GM20000 (cell line): Measurements from ENCODE around the gene ZNF668.
"Not testable (repeated sequence)": the region's sequence is repeated elsewhere in the genome, so short reads cannot be mapped to it uniquely, and the experiment has no call there.

Experiments used
- DNase-seq: peaks from one replicate; pipeline ENCODE4 v3.0.0; 2012; ENCODE audit warnings: low spot score
- CTCF ChIP-seq: IDR thresholded peaks from 2 replicates; pipeline ENCODE4 v1.5.1; 2012; ENCODE audit warnings: mild to moderate bottlenecking, control low read depth; ENCODE audit errors: extremely low read depth, missing control alignments

Gene ZNF668

DNA sequence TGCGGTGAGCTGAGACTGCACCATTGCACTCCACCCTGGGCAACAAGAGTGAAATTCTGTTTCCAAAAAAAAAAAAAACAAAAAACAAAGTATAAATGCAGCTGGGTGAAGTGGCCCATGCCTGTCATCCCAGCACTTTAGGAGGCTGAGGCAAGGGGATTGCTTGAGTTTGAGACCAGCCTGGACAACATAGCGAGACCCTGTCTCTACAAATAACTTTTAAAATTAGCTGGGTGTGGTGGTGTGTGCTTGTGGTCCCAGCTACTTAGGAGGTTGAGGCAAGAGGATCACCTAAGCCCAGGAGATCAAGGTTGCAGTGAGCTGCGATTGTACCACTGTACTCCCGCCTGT lies 50.8 kb downstream of the ZNF668 start:
- DNase-seq, result no peak
- no peak for TF ChIP-seq CTCF

DNA sequence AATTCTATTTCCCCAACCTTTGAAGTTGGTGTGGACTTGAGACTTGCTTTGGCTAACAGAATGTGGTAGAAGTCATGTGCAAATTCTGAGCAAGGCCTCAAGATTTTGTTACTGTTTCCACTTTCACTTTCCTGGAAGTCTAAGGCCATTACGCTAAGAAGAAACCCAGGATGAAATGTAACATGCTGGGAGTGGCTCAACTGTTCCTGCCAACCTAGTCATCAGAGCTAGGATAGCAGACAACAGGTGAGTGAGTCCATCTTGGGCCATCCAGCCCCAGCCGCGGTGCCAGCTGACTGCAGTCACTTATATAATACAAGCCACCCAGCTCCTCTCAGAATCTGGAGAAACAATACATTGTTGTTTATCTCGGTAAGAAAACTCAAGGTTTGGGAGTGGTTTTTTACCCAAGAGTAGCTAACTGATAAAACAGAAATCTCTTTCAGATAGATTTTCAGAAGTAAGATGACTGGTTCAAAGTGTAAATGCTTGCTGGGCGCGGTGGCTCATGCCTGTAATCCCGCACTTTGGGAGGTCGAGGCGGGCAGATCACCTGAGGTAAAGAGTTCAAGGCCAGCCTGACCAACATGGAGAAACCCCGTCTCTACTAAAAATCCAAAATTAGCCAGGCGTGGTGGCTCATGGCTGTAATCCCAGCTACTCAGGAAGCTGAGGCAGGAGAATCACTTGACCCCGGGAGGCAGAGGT lies 51.3 kb downstream of the ZNF668 start:
- TF ChIP-seq CTCF, result no peak
- DNase-seq, result no peak

DNA sequence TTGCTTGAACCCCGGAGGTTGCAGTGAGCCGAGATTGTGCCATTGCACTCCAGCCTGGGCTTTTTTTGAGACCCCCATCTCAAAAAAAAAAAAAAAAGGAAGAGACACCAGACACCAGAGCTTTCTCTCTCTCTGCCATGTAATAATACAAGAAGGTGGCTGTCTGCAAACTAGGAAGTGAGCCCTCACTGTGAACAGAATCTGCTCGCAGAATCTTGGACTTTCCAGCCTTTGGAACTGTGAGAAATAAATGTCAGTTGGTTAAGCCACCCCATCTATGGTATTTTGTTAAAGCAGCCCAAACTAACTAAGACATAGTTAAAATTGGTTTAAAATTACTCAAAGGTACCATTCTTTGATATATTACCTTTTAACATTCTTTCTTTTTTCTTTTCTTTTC lies 53.5 kb downstream of the ZNF668 start:
- DNase-seq, result no peak
- no peak for TF ChIP-seq CTCF

- not testable (repeated sequence) for DNase-seq
These were observed 56.3 kb downstream of the ZNF668 start for GRCh38 chr16:31017756-31018155.

- no peak for TF ChIP-seq CTCF
- DNase-seq, result no peak
These were observed 58.0 kb downstream of the ZNF668 start for GRCh38 chr16:31016018-31016417.

DNA sequence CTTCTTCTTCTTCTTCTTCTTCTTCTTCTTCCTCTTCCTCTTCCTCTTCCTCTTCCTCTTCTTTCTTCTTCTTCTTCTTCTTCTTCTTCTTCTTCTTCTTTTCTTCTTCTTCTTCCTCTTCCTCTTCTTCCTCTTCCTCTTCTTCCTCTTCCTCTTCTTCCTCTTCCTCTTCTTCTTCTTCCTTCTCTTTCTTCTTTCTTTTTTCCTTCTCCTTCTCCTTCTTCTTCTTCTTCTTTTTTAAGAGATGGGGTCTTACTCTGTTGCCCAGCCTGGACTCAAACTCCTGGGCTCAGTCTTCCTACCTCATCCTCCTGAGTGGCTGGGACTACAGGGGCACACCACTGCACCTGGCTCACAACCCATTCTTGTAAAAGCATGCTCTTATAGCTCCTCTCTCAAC lies 60.7 kb downstream of the ZNF668 start:
- not testable (repeated sequence) for DNase-seq

DNA sequence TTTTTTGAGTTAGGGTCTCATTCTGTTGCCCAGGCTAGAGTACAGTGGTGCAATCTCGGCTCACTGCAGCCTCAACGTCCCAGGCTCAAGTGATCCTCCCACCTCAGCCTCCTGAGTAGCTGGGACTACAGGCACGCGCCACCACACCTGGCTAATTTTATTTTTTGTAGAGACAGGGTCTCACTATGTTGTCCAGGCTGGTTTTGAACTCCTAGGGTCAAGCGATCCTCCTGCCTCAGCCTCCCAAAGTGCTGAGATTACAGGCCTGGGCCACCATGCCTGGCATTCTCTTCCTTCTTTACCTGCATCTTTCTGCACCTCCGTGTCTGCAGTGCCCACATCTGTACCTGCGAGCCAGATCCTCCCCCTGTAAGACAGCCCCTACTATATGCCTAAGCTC lies 62.2 kb downstream of the ZNF668 start:
- not testable (repeated sequence) for DNase-seq
